HG03439 (cell line): ENCODE data around the gene KIAA1191.
"Not testable (repeated sequence)": the region's sequence is repeated elsewhere in the genome, so short reads cannot be mapped to it uniquely, and the experiment has no call there.

ENCODE experiments used
- ATAC-seq: cut with Tn5 transposase; IDR thresholded peaks from one replicate; pipeline ENCODE4 v1.9.1; 2021; ENCODE audit warnings: mild to moderate bottlenecking, moderate library complexity; ENCODE audit not compliant: unreplicated experiment

The KIAA1191 gene, protein sequence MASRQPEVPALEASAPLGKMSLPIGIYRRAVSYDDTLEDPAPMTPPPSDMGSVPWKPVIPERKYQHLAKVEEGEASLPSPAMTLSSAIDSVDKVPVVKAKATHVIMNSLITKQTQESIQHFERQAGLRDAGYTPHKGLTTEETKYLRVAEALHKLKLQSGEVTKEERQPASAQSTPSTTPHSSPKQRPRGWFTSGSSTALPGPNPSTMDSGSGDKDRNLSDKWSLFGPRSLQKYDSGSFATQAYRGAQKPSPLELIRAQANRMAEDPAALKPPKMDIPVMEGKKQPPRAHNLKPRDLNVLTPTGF

DNA sequence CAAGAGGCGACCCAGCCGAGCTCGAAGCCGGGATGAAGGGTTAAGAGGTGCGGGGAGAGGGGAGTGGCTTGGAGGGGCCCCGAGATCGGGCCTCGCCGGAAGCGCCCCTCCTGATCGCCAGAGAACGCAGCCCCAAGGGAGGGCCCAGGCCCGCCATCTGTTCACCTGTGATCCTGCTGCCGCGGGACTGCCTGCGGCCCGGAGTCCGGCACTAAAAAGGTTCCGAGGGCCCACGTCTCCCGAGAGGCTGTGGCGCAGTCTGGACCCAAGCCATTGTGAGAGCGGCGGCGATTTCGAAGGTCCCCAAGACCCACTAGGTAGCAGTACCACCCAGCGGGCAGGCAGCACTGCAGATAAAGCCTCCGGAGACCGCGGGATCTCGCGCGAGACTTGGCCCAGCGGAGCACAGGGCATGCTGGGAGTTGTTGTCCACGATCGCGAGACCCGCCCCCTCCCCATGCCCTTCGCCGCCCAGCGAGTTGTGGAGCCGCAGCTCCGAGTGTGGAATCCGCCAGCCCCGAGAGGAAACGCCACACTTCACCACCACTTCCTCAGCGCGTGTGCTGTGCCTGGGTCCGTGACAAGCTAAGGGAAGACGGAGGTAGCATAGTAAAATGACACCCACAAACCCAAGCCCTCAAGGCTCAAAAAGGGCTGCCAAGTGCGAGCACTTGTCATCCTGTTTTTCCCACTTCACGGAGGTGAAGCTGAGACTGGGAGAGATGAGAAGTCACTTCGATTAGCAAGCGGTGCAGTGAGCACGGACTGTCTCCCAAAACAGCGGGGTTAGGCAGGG is at the start of gene KIAA1191:
Gene KIAA1191 (minus strand): TSS at position 328 of the 796 bp plus-strand sequence. CDS start 2,256 bp downstream, outside the sequence.
- peak; percentile 81 for ATAC-seq

DNA sequence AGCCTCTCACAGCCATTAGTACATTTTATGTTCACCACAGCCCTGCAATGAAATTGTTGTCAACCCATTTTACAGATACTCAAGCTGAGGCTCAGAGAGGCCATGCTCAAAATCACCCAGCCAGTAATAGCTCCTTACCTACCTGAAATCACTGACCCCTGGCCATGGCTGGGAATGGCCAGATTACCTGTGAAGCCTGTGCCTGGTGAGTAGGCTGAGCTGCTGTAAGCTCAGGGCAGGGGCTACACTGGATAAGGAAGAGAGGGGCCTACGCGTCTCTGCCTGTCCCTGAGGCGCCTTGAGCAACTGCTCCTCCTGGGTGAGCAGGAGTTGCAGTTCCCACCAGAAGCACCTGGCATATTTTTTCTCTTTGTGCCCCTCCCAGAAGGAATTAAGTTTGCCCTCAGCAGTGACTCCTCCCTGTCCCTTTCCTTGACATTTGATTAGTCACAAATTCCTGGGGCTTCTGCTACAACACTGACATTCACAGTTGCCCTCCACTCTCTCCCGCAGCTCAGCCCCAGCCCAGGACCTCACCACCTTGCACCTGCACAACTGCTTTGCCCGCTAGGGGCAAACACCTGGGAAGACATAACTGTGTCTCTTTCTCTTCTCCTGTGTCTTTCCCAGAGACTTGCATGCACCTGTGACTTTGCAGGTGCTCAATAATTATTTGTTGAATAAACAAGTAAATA is 49.1 kb upstream of the KIAA1191 start:
- no peak for ATAC-seq

DNA sequence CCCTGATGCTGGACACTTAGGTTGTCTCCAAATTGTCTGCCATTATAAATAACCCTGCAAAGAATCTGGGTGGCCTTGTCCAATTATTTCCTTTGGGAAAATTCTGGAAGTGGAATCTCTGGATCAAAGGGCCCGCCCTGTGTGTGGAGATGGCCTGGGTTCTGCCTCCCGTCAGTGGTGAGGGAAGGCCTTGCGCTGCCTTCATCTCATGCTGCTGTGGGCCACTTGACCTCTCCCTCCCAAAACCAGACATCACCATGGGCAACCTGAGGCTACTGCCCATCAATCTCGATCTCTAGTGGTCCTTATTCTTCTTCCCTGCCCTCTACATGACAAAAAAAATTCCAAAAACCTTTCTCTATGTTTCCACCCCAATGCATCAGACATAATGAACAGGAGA is 48.2 kb upstream of the KIAA1191 start:
- no peak for ATAC-seq

DNA sequence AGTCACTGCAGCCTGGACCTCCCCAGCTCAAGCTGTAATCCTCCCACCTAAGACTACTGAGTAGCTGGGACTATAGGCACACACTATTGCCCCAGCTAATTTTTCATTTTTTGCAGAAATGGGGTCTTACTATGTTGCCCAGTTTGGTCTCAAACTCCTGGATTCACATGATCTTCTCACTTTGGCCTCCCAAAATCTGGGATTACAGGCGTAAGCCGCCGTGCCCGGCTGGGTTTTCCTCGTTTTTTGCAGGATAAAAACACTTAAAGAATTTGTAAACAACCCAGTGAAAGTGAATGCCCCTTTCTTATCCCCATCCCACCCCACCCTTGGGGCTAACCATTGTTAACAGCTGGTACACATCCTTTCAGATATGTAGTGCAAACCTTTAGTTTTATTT is 47.0 kb upstream of the KIAA1191 start:
- no peak for ATAC-seq

DNA sequence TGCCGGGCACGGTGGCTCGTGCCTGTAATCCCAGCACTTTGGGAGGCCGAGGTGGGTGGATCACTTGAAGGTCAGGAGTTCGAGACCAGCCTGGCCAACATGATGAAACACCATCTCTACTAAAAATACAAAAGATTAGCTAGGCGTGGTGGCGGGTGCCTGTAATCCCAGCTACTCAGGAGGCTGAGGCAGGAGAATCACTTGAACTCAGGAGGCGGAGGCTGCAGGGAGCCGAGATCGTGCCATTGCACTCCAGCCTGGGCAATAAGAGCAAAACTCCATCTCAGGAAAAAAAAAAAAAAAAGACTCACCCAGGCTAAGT is 46.6 kb upstream of the KIAA1191 start:
- not testable (repeated sequence) for ATAC-seq

DNA sequence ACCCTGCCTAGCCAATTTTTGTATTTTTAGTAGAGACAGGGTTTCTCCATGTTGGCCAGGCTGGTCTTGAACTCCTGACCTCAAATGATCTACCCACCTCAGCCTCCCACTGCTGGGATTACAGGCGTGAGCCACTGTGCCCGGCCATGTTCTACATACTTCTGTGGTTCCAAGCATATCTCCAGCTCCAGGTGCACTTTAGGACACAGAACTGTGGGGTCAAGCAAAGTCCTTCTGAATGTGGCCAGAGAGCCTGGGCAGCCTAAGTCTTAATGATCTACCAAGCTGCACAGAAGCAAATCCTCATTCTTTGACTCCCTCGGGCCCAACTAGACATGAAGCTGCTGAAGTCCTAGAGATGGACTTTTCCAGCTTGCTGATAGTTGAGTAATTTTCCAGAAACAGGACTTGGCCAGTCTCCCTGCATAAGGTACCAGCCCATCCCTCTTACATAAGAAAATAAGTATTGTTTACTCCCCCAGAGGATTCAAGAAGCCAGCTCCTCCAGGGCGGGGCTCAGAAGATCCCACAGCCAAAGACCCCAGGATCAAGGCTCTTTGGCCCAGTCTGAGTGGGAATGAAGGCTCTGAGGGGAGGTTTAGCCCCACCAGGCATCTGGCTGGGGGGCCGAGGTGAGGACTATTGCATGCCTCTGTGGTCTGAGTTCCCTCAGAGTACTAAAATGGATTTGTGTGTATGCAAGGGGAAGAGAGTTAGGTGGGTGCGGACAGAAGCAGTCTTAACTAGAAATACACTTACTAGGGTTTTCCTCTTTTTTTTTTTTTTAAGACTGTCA is 46.1 kb upstream of the KIAA1191 start:
- no peak for ATAC-seq

DNA sequence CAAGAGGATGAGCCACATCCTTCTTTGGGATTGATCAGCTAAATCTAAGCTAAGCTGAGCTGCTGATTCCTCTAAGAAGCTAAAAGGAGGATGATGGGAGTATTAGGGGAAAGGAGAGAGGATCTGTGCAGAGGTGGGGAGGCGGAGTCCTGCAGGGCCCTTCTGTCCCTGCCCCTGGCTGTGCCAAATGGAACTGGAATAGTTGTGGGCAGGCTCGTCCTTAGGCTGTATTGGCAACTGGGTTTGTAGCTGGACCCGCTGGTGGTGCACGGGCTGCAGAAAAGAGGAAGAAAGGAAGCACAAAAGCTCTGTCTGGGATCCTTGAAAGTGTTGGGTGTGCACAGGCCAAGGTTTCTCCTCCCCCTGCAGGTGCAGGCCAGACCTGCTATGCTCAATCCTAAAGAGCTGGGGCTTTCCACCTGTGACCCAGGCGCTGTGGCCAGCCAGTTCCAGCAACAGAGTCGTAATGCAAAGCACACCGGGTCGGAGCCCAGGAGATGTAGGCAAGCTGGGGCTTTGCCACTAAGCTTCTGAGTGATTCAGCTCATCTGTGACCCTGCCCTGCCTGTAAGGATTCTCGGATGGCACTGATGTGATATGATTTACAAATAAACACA is 45.0 kb upstream of the KIAA1191 start:
- ATAC-seq: no peak

DNA sequence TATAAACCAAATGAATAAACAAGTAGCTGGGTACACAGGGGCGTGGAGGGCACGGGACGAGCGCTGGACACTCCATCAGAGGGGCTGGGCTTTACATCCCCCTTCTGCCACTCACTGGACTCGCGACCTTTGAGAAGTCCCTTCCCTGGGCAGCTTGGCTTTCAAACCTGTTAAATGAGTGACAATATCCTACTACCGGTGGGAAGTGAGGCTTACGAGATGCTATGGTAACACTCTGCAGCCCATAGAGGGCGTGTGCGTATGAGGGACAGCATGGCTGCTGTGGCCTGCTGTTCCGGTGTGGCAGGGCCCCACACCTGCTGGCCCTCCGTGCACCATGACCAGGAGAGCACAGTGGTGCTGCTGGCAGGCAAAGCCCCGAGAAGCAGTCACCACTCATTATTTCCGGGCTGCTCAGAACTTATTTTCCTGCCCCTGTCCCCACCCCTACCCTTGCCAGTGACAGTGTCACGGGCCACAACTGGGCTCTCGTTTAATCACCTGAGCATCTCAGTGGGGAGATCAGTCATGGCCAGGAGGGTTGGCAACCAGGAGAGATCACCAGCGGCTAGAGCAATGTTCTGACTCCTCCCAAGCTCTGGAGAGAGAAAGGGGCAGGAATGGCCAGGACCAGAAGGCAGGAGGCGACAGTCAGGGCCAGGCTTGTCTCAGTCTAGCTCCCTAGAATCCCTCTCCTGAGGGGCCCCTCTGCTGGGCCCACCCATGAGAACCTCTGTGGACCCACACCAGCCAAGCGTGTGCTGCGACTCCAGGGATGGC is 44.3 kb upstream of the KIAA1191 start:
- ATAC-seq: no peak

DNA sequence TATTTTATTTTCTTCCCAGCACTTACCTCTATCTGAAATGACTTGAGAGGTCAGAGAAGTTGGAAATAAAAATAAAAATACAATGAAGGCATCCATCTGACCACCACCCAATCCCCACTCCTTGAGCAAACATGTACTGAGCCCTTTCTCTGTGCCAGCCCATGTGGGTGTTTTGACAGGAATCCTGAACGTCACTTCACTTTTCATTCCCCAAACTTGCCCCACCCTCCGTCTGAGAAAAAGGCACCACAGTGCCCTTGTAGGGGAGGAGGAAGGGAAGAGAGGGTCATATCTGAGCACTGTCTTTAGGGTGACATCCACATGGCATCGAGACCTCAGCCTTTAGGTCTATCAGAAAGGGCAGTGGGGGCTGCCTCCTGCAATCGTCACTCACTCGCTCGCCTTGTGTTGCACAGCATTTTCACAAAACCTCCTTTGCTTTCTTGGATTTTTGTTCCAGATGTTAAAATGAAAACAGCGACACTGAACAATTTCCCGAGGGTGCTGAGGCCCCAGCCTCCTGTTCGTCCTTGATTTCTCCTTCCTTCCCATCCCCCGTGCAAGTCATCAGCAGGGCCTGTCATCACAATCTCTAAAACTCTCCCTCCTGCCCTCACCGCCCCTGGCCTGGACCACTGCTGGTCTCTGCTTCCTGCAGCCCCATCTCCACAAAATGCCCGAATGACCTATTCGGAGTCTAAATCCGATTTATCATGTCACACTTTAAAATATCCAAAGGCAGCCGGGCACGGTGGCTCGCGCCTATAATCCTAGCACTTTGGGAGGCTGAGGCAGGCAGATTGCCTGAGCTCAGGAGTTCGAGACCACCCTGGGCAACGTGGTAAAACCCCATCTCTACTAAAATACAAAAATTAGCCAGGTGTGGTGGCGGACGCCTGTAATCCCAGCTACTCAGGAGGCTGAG is 40.0 kb upstream of the KIAA1191 start:
- no peak for ATAC-seq

DNA sequence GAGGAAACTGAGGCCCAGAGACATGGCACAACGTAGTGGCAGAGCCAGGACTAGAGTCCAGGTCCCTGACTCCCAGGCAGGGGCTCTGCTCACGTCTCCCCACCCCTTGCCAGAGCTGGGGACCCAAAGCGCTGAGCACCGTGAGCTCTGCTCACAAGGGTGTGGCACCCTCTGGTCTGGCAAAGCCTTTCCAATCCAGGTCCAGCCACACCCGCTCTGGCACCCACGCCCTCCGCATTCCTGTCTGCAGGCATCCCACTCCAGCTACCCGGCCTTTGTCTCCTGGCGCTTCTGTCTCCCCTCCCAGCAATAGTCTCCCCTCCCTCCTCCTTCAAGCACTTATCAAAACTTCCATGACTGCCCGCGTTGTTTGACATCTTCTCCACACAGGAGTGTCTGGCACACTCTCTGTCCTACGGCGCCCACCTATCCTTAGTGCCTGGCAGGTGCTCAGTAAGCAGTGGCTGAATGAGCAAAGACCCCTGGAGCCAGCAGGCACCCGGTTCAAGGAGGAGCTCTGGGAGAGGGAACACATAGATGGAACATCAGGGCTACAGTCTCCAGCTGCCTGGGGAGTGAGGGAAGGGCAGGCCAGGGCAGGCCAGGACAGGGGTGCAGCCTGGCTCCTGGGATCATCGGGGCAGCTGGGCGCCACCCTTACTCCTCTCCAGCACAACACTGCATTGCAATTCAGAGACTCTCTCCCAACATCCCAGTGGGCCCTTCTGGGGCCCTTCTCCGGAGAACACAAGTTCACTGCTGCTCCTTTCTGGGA is 39.0 kb upstream of the KIAA1191 start:
- ATAC-seq: no peak

DNA sequence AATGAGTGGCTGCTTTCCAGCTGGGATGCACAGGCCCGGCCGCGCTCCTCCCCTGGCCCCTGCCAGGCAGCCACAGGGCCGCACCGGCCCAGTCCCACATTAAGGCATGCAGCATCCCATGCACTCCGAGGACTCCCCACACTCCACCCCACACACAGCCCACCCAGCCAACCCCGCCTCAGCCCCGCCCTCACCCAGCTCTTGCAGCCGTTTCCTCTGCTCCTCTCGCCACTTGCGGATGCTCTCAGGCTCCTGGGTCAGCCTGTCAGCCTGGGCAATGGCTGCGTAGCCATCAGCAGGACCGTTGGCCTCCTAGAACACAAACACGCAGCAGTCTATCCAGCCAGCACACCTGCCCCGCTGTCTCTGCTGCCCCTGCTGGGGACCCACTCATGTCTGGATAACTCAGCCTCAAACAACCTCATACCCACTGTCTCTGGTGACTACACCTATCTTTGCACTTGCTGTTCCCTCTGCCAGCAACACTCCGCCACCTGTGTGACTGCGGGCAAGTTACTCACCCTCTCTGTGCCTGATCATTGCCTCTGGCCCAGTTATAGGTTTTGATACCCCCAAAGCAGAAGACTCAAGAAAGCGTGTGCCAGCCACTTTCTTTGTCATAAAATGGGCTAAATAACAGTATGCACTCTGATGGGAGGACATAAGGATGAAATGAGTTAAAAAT is 36.3 kb upstream of the KIAA1191 start:
- ATAC-seq: no peak

DNA sequence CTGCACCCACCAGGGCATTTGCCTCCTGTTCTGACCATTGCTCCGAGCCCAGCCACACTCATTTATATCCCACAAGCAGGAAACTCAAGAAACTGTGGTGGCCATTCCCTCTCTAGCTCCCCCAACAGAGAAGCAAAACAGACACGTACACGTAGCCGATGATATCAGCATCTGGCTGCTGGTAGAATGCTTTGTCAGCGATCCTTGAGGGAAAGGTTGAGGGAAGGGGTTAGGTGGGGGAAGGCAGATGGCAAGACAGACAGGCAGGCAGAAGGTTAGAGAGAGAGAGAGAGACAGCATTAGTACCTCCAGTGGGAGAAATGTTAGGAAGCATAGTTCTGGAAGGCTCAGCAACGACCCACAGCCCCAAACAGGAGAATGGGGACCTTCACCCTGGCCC is 34.8 kb upstream of the KIAA1191 start:
- no peak for ATAC-seq

DNA sequence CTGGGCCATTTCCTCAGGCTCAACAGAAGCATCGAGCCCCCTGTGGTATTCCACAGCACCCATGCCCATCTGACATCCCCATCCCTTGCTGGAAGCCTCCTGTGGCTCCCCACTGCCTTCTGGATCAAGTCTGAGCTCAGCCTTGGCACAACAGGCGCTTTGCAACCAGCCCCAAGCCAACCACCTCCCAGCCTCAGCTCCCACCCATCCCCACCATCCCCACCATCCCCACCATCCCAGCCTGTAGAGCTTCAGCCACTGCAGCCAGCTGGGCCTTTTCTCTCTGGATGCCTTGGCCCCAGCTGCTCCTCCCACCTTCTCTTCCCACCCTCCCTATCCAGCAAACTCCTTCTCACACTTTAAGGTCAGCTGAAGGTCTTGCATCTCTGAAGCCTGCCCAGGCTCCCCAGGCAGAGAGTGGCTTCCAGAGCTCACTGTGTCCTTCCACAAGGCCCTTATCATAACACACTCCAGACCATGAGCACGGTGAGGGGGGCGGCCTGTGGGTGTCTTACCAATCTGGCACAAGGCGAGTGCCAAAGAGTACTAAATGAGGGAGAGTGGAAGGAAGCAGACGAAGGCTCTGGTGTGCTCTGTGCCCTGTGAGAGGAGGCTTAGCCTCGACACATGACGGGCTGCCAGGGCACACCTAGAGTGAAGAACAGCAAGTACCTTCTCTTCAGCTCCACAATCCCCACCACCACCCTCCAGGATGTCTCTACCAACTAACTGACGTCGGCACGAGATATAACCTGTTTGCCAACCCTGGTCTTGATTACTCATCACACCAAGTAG is 33.5 kb upstream of the KIAA1191 start:
- no peak for ATAC-seq

DNA sequence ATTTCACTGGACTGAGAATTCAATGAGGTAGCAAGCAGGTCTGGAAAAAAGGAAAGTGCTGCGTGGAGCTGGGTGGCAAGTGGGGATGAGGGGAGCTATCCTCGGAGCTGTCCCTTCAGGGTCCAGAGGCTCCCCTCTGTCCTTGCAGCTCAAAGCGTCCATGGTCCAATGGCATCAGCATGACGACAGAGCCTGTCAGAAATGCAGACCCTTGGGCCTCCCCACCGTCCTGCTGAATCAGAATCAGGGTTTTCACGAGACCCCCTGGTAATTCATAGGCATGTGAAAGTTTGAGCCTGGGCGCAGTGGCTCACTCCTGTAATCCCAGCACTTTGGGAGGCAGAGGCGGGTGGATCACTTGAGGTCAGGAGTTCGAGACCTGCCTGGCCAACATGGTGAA is 32.5 kb upstream of the KIAA1191 start:
- no peak for ATAC-seq

DNA sequence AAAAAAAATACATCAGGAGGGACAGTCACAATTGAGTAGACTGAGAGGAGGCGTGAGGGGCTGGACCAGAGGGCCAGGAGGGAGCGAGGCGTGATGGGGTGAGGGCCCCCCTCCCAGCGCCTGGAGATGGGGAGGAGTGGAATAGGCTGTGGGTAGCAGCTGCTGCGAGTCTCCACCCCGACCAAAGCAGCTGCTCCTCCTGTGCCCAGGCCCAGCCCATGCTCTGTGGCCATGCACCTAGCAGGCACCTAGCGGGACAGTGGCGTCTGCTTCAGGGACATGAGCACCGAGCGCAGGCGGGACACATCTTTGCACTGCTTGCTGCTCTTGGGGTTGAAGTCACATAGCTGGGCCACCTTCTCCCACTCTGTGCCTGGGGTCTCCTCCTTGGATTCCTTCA is 31.0 kb upstream of the KIAA1191 start:
- ATAC-seq: no peak

DNA sequence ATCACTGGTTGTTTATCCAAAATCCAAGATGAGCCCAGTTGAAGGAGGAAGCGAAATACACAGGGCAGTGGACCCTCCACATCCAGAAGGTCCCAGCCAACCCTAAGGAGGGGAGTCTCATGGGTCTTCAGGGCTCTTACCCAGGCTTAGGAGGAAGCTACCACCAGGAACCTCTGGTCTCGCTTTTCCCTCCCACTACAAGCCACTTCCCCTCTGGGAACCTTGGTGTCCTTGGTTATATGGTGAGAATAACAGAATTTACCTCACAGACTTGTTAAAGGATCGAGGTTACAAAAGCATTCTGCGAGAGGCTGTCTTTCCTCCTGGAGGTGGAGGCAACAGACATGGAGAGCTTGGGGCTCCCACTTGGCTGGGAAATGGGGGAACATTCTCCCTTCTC is 30.4 kb upstream of the KIAA1191 start:
- ATAC-seq: no peak

DNA sequence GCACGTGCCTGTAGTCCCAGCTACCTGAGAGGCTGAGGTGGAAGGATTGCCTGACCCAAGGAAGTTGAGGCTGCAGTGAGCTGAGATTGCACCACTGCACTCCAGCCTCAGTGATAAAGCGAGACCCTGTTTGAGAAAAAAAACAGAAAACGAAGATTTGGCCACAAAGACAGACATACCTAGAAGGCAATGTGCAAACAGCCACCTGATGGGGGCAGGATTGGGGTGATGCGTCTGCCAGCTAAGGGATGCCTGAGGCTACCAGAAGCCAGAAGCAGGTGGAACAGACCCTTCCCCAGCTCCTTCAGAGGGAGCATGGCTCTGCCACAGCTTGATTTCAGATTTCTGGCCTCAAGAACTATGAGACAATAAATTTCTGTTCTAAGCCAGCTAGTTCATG is 29.9 kb upstream of the KIAA1191 start:
- no peak for ATAC-seq
